DLD1 (cell line): ENCODE data around the gene CDK8.

Experiments
- in situ Hi-C: cut with HindIII; loops from 2 replicates; pipeline ENCODE4 v1.10.0; 2017; ENCODE audit warnings: low sequenced_read_pairs

CDK8 gene

DNA sequence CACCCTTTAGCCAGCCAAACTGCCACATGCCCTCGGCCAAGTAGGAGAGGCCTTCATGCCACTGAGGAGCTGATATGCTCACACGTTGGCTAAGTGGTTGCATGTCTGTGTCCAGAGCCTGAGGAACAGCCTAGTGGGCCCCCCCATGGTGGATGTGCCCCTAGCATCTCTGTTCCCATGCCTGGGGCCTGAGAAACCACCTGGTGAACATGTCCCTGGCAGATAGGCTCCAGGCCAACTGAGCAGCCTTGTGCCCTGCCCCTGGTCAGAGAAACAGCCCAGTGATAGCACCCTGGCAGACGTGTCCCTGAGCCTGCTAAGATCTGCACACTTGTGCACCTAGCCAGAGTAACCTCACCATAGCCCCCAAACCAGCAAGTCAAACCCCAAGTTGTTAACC is 181.7 kb downstream of the CDK8 start:
- in situ Hi-C loops = no loop called here

DNA sequence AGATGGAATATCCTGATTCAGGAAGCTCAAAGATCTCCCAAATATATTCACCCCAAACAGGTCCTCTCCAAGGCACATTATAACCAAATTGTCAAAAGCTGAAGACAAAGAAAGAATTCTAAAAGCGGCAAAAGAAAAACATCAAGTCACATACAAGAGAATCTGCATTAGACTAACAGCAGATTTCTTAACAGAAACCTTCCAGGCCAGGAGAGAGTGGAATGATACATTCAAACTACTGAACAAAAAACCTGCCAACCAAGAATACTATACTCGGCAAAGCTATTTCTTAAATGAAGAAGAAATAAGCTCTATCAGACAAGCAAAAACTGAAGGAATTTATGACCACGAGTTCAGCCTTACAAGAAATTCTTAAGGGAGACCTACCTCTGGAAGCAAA is 183.0 kb downstream of the CDK8 start:
- in situ Hi-C loops = no loop called here

DNA sequence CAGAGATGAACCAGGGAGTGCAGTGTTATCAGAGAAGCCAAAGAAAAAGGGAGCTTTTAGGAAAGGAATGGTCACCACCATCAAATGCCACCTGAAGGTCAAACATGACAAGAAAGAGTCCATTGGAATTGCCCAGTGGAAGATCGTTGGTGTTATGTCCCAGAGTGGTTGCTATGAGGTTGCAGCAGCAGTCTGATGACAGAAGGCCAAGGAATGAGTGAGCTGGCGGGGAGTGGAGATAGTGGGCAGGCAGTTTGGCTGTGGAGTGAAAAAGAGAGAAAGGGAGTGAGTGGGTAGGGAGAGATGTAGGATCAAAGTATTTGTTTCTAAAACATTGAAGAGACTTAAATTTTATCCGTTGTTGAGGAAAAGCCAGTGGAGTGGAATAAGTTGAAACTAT is 186.2 kb downstream of the CDK8 start:
- in situ Hi-C loops = no loop called here

DNA sequence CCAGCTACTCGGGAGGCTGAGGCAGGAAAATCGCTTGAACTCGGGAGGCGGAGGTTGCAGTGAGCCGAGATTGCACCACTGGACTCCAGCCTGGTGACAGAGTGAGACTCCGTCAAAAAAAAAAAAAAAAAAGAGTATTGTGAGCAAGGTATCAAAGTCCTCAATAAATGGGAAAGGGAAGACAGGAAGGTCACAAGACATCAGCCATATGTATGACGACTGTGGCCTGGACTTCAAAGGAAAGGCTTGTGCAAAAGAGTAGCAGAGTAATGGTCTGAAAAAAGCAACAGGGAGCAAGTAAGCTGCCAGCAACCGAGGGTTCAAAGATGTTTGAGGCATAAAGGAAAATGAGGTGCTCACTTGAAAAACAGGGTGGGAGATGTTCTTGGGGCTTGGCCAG is 187.5 kb downstream of the CDK8 start:
- in situ Hi-C loops = no loop called here

DNA sequence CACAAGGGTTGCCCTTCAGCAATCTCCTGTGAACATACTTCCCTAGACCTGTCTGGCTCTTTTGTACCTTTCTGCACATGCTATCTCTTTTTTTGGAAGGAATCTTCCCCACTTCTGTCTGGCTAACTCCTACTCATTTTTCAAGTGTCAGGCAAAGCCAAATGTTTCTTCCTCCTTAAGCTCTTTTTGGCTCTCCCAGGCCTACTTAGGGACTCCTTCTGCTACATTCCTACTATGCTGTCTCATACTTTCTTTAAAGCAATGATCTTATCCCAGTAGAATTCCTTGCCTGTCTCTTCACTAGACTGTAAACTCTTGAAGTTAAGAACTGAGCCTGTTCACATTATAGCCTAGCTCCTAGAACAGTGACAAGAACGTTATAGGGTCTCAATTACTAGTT is 188.6 kb downstream of the CDK8 start:
- in situ Hi-C loops = no loop called here

- in situ Hi-C loops = no loop called here
Measured at GRCh38 chr13:26445092-26445491, 191.2 kb downstream of the CDK8 start.

DNA sequence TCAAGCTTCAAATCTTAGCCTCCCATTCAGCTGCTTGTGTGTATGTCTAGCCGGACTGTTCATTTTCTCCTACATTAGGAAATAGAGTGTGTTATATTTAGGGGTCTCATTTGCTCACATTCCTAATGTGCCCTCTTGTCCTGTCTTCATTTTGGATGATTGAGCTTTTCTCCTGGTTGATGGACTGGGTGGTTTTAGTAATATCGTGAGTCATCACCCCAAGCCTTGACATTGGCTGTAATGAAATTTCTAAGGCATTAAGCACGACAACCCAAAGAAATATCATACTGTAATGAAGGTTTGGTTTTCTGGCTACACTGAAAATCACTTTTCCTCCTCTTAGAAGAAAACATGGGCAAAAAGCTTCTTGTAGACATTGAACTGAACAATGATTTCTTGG is 192.8 kb downstream of the CDK8 start:
- in situ Hi-C loops = no loop called here

DNA sequence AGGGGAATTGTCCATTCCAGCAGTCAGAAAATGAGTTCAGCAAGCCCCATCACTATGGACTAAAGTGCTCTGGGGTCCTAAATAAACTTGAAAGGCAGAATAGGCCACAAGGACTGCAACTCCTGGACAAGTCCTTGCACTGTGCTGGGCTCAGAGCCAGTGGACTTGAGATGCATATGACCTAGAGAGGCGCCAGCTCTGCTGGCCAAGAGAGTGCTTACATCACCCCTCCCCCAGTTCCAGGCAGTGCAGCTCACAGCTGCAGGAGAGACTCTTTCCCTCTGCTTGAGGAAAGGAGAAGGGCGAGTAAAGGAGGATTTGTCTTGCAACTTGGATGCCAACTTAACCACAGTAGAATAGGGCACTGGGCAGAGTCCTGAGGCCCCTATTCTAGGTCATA is 194.1 kb downstream of the CDK8 start:
- in situ Hi-C loops = no loop called here

DNA sequence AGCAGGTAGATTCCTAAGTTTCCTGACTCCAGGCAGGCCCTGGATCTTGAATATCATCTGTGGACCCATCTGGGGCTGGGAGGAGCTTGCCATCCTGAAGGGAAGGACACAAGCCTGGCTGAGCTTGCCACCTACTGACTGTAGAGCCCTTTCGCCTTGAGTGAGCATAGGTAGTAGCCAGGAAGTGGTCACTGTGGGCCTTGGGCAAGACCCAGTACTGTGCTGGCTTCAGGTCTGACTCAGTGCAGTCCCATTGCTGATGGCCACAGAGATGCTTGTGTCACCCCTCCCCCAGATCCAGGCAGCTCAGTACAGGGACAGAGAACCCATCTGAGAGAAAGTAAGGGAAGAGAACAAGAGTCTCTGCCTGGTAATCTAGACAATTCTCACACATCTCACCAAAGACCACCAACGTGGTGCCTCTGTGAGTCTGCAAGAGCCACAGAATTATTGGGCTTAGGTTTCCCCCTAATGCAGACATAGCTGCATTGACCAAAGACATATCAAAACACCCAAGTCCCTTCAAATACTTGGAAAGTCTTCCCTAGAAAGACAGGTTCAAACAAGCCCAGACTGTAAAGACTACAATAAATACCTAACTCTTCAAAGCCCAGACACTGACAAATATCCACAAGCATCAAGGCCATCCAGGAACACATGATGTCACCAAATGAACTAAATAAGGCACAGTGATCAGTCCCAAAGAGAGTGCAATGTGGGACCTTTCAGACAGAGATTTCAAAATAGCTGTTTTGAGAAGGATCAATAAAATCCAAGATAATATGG is 195.3 kb downstream of the CDK8 start:
- in situ Hi-C loops = no loop called here
